ENCODE results near the gene CA5A.
"Not testable (repeated sequence)": the region's sequence is repeated elsewhere in the genome, so short reads cannot be mapped to it uniquely, and the experiment has no call there.

The CA5A gene

DNA sequence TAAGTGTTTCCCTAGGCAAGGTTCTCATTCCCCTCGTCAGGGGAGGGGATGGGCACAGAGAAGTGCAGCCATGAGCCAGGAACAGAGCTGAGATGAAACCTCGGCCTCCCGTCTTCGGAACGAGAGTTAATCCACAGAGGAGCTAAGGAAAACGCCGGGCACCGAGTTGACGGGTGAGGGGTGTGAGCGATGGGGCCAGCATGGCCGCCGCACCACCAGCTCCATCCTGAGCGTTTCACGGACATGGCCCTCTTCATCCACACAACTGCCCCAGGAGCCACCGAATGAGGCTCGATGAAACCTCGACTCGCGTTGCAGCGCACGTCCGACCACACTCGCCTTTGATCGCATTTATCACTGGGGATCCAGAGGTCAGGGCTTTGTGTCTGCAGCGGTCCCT lies 21.5 kb downstream of the CA5A start:
- no peaks in the 10 kb centered on the region for H3K79me2 ChIP-seq (ENCODE audit: control insufficient read depth, insufficient read depth, low read length, poor library complexity)
- H3K4ac ChIP-seq (ENCODE audit: low read depth, low read length) = no peak overlapping the region
- H3K9ac ChIP-seq (ENCODE audit: low read length) = no peak overlapping the region
- H3K4me3 ChIP-seq (ENCODE audit: low read depth, low read length) = no peak overlapping the region
- no peak overlapping the region for H3K27ac ChIP-seq (ENCODE audit: low read depth, low read length)
- no peak overlapping the region for H2BK5ac ChIP-seq (ENCODE audit: low read depth, low read length, poor library complexity)
- H2BK120ac ChIP-seq (ENCODE audit: insufficient read depth, low read length, poor library complexity) = no peak overlapping the region
- no peak overlapping the region for H4K91ac ChIP-seq (ENCODE audit: low read depth, low read length)
- no peak overlapping the region for H4K12ac ChIP-seq (ENCODE audit: low read depth, low read length)
- no peaks in the 10 kb centered on the region for H3K4me1 ChIP-seq (ENCODE audit: control insufficient read depth in 1 of 2, insufficient read depth in 2 of 2, low read length in 2 of 2)
- no peak overlapping the region for H4K8ac ChIP-seq (ENCODE audit: low read depth, low read length)
- no CpG with 5 or more reads among the region's 25 CpGs for WGBS (ENCODE audit: extremely low coverage, insufficient coverage, insufficient read length)
- H3K23ac ChIP-seq (ENCODE audit: low read length) = no peak overlapping the region
- H3K9me3 ChIP-seq (ENCODE audit: insufficient read depth, low read depth, low read length) = peaks cover 3% of the 10 kb centered on the region
- no peaks in the 10 kb centered on the region for H3K27me3 ChIP-seq (ENCODE audit: insufficient read depth, low read length)
- H3K79me1 ChIP-seq (ENCODE audit: low read length) = no peaks in the 10 kb centered on the region
- H2BK12ac ChIP-seq (ENCODE audit: low read length) = no peak overlapping the region
- H3K4me2 ChIP-seq (ENCODE audit: low read length) = no peak overlapping the region
- H3K36me3 ChIP-seq (ENCODE audit: control insufficient read depth in 1 of 2, insufficient read depth in 2 of 2, low read length in 2 of 2) = no peaks in the 10 kb centered on the region
- no peak overlapping the region for H3K18ac ChIP-seq (ENCODE audit: low read length)
- DNase-seq = no peak
- no peak overlapping the region for H2AFZ ChIP-seq (ENCODE audit: insufficient read depth, low read length, poor library complexity)
- H3K14ac ChIP-seq (ENCODE audit: low read length) = no peak overlapping the region
- H2AK5ac ChIP-seq (ENCODE audit: low read length) = no peak overlapping the region

DNA sequence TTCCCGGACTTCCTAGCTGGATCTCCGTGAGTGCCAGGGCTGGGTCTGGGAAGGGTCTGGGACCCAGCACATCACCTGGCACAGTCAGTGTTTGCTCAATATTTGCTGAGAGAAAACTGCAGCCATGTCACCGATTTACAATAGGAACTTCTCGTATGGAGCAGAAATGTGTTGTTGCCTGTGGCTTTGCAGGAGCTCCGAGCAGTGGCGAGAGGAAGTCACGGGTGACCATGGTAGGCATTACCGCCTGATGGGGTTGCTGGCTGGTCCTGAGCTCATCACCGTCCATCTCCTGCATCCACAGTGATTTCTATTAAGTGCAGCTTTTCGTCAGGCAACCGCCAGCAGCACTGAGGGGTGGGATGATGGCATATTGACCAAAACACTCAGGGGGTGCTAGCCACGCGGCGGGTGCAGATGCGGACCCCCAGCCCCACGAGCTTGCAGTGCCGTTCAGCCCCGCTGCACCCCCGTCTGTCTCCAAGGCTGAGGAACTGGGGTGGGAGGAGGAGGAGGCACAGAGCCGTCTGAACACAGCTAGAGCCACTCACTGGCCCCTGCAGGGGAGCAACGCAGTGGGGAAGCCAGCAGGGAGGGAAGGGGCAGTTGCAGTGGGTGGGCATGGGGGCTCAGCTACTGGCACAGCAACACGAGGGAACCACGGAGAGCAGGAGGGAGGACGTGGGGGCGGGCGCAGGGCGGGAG lies 22.2 kb downstream of the CA5A start:
- not testable (repeated sequence) for H2BK5ac ChIP-seq (ENCODE audit: low read depth, low read length, poor library complexity); H3K4me2 ChIP-seq (ENCODE audit: low read length); H4K12ac ChIP-seq (ENCODE audit: low read depth, low read length); H3K9me3 ChIP-seq (ENCODE audit: insufficient read depth, low read depth, low read length); H2AK5ac ChIP-seq (ENCODE audit: low read length); H3K23ac ChIP-seq (ENCODE audit: low read length); H3K36me3 ChIP-seq (ENCODE audit: control insufficient read depth in 1 of 2, insufficient read depth in 2 of 2, low read length in 2 of 2); H2BK12ac ChIP-seq (ENCODE audit: low read length); H2BK120ac ChIP-seq (ENCODE audit: insufficient read depth, low read length, poor library complexity); DNase-seq; H3K14ac ChIP-seq (ENCODE audit: low read length); H3K18ac ChIP-seq (ENCODE audit: low read length); H3K4me3 ChIP-seq (ENCODE audit: low read depth, low read length); H4K91ac ChIP-seq (ENCODE audit: low read depth, low read length); H3K9ac ChIP-seq (ENCODE audit: low read length); H3K27me3 ChIP-seq (ENCODE audit: insufficient read depth, low read length); H3K27ac ChIP-seq (ENCODE audit: low read depth, low read length); H3K4ac ChIP-seq (ENCODE audit: low read depth, low read length); H3K79me1 ChIP-seq (ENCODE audit: low read length); H3K79me2 ChIP-seq (ENCODE audit: control insufficient read depth, insufficient read depth, low read length, poor library complexity); H2AFZ ChIP-seq (ENCODE audit: insufficient read depth, low read length, poor library complexity); H4K8ac ChIP-seq (ENCODE audit: low read depth, low read length); H3K4me1 ChIP-seq (ENCODE audit: control insufficient read depth in 1 of 2, insufficient read depth in 2 of 2, low read length in 2 of 2)
- WGBS (ENCODE audit: extremely low coverage, insufficient coverage, insufficient read length) = no CpG with 5 or more reads among the region's 27 CpGs

DNA sequence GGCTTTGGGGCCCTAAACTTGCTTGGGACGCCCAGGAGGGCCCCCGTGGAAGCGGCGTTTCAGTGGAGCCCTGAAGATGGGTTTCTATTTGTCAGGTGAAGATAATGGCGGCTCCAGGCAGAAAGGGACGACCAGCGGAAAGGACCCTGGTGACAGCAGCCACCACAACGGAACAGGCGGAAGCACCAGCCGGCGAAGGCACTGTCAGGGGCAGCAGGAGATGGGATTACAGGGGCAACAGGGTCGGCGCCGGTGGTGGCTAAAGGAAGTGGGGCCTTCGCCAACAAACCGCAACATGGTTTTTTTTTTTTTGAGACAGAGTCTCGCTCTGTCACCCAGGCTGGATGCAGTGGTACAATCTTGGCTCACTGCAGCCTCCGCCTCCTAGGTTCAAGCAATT lies 23.6 kb downstream of the CA5A start:
- not testable (repeated sequence) for H3K79me1 ChIP-seq (ENCODE audit: low read length); H3K23ac ChIP-seq (ENCODE audit: low read length); H3K36me3 ChIP-seq (ENCODE audit: control insufficient read depth in 1 of 2, insufficient read depth in 2 of 2, low read length in 2 of 2); H3K79me2 ChIP-seq (ENCODE audit: control insufficient read depth, insufficient read depth, low read length, poor library complexity); H4K91ac ChIP-seq (ENCODE audit: low read depth, low read length); H2BK12ac ChIP-seq (ENCODE audit: low read length); H3K27ac ChIP-seq (ENCODE audit: low read depth, low read length); H3K27me3 ChIP-seq (ENCODE audit: insufficient read depth, low read length); DNase-seq; H3K18ac ChIP-seq (ENCODE audit: low read length); H4K12ac ChIP-seq (ENCODE audit: low read depth, low read length); H3K9me3 ChIP-seq (ENCODE audit: insufficient read depth, low read depth, low read length); H3K4ac ChIP-seq (ENCODE audit: low read depth, low read length); H4K8ac ChIP-seq (ENCODE audit: low read depth, low read length); H3K4me1 ChIP-seq (ENCODE audit: control insufficient read depth in 1 of 2, insufficient read depth in 2 of 2, low read length in 2 of 2); H2AFZ ChIP-seq (ENCODE audit: insufficient read depth, low read length, poor library complexity); H2BK5ac ChIP-seq (ENCODE audit: low read depth, low read length, poor library complexity); H3K4me3 ChIP-seq (ENCODE audit: low read depth, low read length); H3K9ac ChIP-seq (ENCODE audit: low read length); H2BK120ac ChIP-seq (ENCODE audit: insufficient read depth, low read length, poor library complexity); H3K14ac ChIP-seq (ENCODE audit: low read length); H2AK5ac ChIP-seq (ENCODE audit: low read length); H3K4me2 ChIP-seq (ENCODE audit: low read length)
- WGBS (ENCODE audit: extremely low coverage, insufficient coverage, insufficient read length) = no CpG with 5 or more reads among the region's 18 CpGs

DNA sequence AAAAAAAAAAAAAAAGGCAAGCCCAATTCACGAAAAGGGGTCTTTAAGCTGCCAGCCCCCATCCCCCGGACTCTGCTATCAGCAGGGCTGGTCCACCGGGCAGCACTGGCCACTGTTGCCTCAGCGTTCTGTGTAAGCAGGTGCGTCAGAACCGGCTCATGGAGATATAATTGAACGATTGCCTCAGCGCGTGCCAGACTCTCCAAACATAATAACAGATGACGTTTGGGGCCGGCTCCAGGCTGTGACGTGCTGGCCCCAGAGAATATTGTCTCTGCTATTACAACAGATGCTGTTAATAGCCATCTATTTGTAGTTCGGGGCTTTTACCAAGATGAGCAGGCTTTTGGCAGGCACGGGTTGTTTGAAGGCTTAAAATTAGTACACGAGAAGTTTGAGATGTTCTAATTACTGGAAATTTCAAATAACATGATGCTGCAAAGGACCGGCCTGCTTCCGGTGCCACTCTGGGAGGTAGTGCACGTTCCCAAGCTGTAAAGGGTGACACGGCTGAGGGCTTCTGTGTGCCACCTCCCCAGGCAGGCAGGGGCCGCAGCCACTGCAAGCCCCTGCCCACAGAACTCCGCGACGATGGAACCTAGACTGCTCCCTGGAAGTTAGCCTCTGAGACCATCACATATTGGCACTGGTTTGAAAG lies 25.1 kb downstream of the CA5A start:
- not testable (repeated sequence) for H3K79me1 ChIP-seq (ENCODE audit: low read length); H3K9ac ChIP-seq (ENCODE audit: low read length); H4K8ac ChIP-seq (ENCODE audit: low read depth, low read length); H3K27ac ChIP-seq (ENCODE audit: low read depth, low read length); H4K12ac ChIP-seq (ENCODE audit: low read depth, low read length); H2BK12ac ChIP-seq (ENCODE audit: low read length); H2AFZ ChIP-seq (ENCODE audit: insufficient read depth, low read length, poor library complexity); H2AK5ac ChIP-seq (ENCODE audit: low read length); H3K4me3 ChIP-seq (ENCODE audit: low read depth, low read length); H3K4me2 ChIP-seq (ENCODE audit: low read length); H3K27me3 ChIP-seq (ENCODE audit: insufficient read depth, low read length); H3K4ac ChIP-seq (ENCODE audit: low read depth, low read length); H3K36me3 ChIP-seq (ENCODE audit: control insufficient read depth in 1 of 2, insufficient read depth in 2 of 2, low read length in 2 of 2); H3K79me2 ChIP-seq (ENCODE audit: control insufficient read depth, insufficient read depth, low read length, poor library complexity); H2BK120ac ChIP-seq (ENCODE audit: insufficient read depth, low read length, poor library complexity); H2BK5ac ChIP-seq (ENCODE audit: low read depth, low read length, poor library complexity); H3K23ac ChIP-seq (ENCODE audit: low read length); H3K18ac ChIP-seq (ENCODE audit: low read length); H3K4me1 ChIP-seq (ENCODE audit: control insufficient read depth in 1 of 2, insufficient read depth in 2 of 2, low read length in 2 of 2); H3K14ac ChIP-seq (ENCODE audit: low read length); H3K9me3 ChIP-seq (ENCODE audit: insufficient read depth, low read depth, low read length); H4K91ac ChIP-seq (ENCODE audit: low read depth, low read length)
- DNase-seq = peak; percentile 39 to 42
- no CpG with 5 or more reads among the region's 23 CpGs for WGBS (ENCODE audit: extremely low coverage, insufficient coverage, insufficient read length)
